HG03108 (cell line): ENCODE results near the gene KCNJ10.

Experiments
- ATAC-seq: cut with Tn5 transposase; IDR thresholded peaks from one replicate; pipeline ENCODE4 v1.9.1; 2021; ENCODE audit warnings: moderate library complexity; ENCODE audit not compliant: unreplicated experiment

Gene KCNJ10

DNA sequence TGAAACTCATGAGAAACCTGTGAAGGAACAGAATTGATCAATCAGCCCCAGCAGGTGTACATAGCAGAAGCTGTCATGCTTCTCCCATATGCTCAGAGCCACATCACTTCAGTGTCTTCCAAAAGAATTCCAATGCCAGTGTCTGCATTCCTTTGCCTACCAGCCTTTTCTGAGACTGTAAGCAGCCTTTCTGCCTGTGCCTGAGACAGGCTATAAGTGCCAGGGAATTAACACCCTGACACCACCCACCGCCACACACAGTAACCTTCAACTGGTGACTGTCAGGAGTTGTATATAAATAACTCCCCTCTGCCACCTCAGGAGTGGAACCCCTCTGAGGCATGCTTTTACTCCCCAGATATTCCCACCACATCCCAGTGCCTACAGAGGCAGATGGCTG, 77.8 kb downstream of the KCNJ10 start:
- ATAC-seq, result no peak

DNA sequence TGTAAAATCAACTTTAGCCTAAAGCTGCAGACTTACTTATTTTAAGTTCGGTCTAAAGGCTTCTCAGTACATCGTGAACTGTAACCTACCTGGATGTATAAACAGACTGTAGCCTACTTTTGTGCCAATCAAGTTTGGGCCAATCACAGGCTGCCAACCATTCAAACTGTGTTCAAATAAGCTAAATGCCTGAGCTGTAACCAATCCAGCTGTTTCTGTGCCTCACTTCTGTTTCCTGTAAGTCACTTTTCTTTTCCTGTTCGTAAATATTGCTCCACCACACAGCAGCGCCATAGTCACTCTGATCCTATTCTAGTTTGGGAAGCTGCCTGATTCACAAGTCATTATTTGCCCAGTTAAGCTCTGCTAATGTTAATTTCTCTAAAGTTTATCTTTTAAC, 78.4 kb downstream of the KCNJ10 start:
- ATAC-seq, result no peak

GRCh38 chr1:159990005-159990404, 80.0 kb downstream of the KCNJ10 start:
- ATAC-seq, result no peak

- ATAC-seq, result no peak
These were observed 80.4 kb downstream of the KCNJ10 start for GRCh38 chr1:159989581-159989980.

GRCh38 chr1:159988006-159988405, 82.0 kb downstream of the KCNJ10 start:
- no peak for ATAC-seq

GRCh38 chr1:159987186-159987585, 82.8 kb downstream of the KCNJ10 start:
- ATAC-seq, result no peak

DNA sequence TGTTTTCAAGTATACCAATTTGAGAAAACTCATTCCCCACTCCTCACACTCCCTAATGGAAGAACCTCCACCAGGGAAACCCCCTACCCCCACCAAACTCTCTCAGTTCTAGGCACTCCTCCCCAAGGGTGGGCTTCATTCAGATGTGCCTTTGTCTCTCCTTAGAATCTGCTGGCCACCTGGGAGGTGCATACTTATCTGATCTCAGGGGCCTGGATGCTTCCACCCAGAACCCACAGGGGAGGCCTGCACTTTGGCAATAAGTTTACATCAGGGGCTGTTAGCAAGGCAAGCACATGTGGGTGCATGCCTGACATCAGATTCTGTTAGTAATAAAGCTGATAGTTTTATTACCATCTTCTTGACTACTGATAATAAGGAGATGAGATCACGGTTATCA, 83.4 kb downstream of the KCNJ10 start:
- ATAC-seq, result no peak

DNA sequence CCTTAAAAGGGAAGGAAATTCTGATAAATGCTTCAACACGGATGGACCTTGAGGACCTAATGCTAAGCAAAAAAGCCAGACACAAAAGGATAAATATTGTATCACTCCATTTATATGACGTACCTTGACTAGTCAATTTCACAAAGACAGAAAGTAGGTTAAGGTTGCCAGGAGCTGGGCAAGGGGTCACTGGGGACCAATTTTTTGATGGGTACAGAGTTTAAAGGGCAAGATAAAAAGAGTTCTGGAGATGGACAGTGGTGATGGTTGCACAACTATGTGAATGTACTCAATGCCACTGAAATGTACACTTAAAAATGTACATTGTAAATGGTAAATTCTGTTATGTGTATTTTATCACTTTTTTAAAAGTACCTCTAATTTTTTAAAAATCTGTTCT, 83.9 kb downstream of the KCNJ10 start:
- no peak for ATAC-seq

DNA sequence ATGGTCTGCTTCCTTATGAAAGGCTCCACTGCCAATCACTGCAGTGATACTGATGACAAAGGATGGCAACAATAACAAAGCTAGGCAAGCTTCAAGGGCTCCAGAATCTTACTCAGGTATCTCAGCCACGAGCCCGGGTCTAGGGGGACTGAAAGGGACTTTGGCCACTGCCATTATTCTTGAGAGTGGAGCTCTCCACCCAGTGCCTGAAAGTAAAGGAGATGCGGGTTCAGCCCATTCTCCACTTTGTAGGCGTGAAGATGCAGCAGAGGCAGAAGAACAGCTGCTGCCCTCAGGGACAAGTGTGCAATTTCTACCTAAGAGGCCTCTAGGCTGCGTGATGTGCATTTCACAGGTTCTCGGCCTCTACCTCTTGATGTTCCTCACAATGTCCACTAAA, 84.5 kb downstream of the KCNJ10 start:
- no peak for ATAC-seq

DNA sequence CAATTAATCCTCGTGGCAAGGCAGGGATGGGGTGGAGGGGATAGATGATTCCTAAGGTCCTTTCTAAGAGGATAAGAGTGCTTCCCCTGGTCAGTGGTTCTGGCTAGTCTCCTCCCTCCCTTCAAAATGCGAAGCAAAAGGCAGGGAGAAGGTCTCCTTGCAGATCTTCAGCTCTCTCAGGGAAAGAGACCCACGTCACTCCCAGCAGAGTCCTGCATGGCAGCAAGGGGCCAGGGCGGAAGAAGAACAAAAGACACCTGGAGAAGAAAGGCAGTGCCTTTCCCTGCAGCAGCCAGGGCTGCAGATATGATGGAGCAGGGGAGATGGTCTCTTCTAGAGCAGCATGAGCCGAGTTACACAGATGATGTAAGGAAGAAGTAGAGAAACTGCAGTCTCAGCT, 86.3 kb downstream of the KCNJ10 start:
- ATAC-seq, result no peak

GRCh38 chr1:159982280-159982679, 87.7 kb downstream of the KCNJ10 start:
- ATAC-seq, result no peak

DNA sequence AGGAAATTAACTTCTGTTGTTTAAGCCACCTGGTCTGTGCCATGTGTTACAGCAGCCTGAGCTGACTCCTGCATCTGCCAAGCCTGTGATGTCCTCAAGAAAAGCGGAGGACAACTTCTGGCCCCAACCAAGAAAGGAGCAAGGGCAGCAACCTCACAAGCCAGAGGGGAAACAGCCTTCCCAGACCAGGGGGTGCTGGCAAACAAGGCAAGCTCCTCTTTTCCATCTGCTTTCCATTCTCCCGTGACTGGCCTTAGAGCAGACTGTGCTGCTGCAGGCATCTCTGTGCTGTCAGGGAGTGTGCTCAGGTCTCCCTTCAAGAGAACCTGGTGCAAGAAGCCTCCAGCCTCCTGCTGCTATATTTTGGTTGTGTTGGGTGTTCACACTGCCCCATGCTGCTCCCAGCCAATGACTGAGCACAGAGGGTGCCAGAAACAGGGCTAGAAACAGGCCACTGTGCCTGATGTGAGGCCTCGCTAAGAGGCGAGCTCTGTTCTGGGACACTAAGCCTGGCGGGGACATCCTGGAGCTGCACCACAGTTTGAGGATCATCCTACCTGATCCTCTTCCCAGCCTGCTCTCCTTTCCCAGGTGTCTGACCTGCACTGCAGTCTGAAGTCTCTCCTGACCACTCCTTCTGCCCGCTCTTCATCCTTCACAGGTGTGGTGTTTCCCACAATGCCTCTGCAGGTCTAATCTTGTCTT, 88.5 kb downstream of the KCNJ10 start:
- ATAC-seq, result no peak

- no peak for ATAC-seq
These were observed 89.2 kb downstream of the KCNJ10 start for GRCh38 chr1:159980786-159981185.

- ATAC-seq, result no peak
These were observed 89.9 kb downstream of the KCNJ10 start for GRCh38 chr1:159980076-159980475.

- ATAC-seq, result no peak
These were observed 90.7 kb downstream of the KCNJ10 start for GRCh38 chr1:159979257-159979656.

DNA sequence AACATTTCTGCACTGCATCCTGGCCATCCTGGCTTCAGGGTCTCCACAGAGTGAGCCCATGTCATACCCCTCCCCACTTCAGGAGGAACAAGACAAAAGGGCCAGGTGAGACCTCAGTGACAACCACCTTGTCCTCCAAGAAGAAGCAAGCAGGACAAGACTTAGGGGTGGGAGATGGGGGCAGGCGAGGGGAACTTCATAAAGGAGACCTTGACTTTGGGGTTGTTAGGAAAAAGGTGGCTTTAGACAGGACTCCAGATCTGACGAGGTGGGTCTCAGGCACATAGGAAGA, 91.9 kb downstream of the KCNJ10 start:
- no peak for ATAC-seq

- ATAC-seq, result no peak
These were observed 92.4 kb downstream of the KCNJ10 start for GRCh38 chr1:159977364-159978106.

- ATAC-seq, result no peak
These were observed 95.5 kb downstream of the KCNJ10 start for GRCh38 chr1:159974350-159974965.

DNA sequence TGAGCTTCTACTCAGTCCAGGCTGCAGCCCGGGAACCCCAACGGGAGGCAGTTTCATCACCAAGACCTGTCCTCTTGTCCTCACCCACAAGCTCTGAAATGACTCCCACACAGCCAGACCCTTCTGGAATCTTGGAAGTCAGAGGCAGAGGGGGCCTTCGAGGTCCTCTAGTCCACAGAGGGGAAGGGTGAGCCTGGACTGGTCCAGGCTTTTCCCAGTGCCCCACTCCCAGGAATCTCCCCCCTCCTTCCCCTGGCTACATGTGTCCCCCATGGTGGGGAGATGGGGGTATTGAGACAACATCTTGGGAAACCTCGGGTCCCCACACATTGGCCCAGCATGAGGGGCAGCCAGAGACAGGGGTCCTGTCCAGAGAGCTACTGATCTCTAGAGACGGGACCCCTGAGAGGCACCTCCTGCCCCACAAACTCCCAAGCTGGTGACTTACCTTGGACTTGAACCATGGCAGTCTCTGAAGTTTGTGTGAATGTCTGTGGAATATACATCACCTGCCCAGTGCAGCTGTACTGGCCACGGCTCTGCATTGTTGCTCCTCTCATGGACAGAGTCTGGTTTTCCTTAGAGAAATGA, 96.5 kb downstream of the KCNJ10 start:
- ATAC-seq, result no peak

DNA sequence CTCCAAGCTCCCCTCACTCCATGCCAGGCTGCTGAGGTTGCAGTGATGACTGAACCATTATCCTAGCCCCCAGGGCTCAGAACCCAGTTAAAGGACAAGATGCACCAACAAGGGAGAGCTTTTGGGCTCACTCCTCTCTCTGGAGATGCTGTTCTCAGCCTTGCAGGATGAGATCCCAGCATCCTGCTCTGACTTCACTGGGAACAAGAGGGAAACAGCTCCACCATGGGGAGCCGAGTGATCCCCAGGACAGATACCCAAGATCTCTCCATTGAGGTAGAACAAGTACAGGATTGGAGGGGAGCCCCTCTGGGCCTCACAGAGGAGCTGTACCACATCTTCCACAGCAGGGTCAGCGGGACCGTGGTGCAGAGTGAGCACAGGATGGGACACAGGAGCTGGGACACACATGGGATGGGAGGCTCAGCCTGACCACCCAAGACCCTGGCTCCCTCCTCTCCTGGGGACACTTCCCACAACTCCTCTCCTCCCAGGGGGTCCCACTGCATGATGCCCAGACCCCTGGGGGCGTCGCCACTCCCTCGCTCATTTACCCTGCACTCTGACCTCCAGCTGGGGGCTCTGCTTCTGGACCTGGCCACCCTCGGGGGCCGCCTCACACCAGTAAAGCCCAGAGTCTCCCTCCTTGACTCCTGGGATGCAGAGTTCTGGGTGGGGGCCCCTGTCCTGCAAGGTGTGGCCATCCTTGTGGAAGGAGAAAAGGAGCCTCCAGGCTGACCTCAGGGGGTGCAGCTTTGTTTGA, 97.3 kb downstream of the KCNJ10 start:
- no peak for ATAC-seq

GRCh38 chr1:159970932-159971342, 99.0 kb downstream of the KCNJ10 start:
- no peak for ATAC-seq
